Stromal cell of bone marrow (primary cell): ENCODE measurements around the gene TSPAN18.

Experiments
- DNase-seq: peaks from one replicate; pipeline ENCODE4 v3.0.0-alpha.2; 2012; ENCODE audit warnings: low read depth

The TSPAN18 gene

DNA sequence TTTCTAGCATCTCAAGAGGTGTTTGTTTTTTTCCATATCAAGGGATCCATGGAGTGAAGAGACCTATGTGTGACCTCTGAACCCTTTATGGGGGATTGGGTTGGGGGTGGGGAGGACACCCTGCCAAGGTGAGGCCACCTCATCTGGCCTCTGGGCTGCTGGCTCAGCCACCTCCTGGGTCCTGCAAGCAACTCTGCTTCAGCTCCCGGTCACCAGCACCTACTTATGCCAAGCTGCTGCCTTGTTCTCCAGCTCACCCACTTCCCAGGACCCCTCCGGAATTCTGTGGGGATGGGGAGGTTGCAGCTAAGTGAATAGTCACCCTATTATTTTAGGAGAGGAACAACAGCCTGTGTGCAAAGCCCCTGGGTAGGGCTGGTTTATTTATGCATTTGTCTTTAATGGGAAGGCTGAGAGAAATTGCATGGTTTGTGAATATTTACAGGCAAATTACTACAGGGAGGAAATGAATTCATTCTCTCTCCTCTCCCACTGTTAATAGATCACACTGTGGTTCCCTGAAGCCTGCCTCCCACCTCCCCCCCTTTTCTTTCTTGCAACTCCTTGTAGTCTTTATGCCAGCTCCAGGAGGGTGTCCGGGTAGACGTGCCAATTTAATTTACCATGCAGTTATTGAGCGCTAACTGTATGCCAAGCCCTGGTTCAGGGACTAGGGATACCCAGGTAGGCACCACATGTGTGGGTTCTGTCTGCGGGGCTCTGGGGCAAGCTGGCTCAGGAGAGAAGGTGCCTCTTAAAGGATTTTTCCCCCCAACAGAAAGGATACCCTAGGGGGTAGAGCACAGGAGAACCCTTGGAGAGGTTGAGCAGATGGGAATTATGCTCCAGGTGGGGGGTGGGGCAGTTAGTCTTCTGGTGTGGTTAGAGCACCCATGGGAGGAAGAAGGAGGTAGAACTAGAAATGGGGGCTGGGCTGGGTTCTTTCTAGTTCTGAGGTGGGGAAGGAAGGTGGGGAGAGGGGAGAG lies 50.7 kb downstream of the TSPAN18 start:
- no peak for DNase-seq

DNA sequence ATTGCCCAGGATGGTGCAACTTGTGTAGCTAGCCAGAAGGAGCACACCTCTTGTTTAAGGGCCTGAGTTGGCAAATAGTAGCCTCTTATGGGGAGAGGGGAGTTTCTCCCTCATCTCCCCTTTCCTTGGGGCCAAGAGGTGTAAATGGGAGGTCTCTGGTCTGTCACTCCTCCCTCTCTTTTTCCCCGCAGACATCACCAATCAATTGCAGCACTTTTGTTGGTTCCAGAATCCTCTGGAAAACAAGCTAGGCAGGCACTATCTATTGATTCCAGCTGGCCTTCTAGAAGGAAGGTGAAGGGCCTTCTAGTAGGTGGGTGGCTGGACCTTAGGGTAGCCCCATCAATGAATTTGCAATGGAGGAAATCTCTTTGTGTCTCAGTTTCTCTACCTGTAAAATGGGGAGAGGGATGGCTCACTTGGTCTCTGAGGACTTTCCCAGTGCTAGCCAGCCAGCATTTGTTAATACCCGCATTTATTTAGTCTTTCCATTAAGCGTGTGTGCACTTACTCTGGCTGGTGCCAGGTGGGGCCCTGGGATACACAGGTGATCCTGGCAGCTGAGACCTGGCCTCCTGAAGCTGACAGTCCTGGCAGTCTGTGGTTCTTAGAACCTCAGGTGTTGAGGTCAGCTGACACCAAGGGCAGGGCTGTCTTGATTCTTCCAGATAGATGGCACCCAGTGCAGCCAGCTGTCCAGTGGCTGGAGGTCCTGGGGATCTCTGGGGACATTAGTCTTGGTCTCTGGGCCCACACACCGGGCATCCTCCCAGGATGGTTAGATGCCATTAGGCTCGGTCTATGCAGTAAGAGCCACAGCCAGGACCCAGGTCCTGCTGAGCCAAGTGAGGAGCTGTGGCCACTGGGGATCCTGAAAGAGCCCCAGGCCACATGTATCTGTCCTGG lies 51.7 kb downstream of the TSPAN18 start:
- no peak for DNase-seq

DNA sequence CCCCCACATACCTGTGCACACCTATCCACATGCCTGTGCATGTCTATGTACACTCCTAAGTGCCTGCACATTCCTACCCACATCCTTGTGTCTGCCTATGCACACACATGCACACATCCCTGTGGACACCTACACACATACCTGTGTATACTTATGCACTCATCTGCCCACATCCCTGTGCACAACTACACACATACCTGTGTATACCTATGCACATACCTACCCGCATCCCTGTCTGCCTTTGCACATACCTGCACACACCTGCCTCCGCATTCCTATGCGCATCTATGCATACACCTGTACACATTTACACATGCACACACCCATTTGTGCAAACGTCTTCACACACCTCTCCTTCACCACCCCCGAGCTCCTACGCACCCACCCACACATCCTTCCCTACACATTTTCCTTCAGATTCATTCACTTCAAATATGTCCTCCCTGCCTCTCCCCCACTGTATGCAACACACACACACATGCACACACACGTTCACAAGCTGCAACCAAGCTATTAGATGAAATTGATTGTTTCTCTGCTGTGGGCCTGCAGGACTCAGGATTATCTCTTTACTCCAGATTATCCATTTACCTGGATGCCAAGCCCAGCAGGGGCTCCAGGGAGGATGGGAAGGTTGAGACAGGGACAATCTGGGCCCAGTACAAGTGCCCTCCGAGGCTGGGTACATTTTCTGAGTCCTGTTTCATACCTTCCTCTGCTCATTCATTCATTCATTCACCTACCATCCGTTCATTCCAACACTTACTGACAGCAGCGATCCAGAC lies 53.2 kb downstream of the TSPAN18 start:
- no peak for DNase-seq

DNA sequence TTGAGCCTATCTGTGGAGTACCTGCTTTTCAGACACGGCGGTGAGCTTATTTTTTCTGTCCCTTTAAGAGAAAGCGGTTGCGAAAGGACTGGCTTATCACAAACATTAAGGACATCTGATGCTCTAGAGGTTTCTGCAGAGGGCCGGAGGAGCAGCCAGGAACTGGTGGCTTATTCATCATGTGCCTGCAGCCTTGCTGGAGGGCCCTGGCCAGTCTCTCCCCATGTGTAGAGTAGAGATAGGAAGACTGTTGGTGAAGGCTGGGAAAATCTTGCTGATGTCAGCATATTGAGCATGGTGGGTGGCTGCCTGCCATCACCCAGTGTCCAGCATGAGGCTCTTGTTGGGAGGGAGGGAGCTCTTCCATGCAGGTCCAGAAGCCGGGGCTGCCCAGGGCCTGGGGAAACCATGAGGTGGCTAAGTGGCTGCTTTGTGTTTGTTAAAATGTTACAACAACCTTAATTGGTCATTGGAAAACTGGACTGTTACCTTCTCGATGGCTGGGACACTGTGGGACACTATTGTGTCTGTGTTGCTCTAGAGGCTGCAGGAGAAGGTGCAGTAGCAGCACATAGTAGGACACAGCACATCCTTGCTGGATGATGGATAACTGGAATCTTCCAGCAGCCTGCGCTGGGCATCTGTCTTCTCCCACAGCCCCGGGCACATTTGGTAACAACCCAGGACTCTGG lies 54.3 kb downstream of the TSPAN18 start:
- no peak for DNase-seq

DNA sequence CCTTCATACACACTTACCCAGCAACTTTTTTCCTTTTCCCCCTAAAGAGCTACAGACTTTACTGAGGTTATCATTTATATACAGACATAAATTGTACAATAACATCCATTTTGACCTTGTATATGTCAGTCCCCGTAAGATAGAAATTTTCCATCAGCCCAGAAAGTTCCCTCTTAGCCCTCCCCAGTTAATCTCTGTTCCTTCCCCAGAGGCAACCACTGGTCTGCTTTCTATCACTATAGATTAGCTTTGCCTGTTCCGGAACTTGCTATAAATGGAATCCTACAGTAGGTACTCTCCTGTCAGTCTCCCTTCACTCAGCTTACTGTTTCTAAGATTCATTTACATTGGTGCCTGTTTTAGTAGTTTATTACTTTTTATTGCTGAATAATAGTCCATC lies 54.9 kb downstream of the TSPAN18 start:
- no peak for DNase-seq

DNA sequence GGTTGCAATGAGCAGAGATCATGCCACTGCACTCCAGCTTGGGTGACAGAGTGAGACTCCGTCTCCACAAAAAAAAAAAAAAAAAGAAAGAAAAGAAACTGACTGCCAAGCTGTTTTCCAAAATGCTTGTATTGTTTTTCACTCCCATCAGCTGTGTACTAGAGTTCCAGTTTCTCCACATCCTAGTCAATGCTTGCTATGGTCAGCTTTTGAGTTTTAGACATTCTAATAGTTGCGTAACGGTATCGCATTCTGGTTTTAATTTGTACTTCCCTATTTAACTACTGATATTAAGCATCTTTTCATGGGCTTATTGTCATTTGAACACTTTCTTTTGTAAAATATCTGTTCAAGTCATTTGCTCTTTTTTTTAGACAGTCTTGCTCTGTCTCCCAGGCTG lies 55.7 kb downstream of the TSPAN18 start:
- no peak for DNase-seq

DNA sequence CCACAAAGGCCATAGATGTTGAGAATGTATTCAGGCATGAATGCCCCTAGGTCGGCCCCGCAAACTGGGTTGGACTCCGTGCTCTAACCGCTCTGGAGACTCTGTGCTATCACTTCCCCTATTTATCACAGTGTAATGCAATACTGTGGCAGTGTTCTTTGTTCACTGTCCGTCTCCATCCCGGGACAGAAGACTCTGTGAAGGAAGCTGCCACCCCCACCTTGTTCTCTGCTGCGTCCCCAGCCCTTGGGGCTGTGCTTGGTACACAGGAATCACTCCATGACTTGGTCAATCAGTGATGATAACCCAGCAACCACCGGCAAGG lies 57.6 kb downstream of the TSPAN18 start:
- no peak for DNase-seq

DNA sequence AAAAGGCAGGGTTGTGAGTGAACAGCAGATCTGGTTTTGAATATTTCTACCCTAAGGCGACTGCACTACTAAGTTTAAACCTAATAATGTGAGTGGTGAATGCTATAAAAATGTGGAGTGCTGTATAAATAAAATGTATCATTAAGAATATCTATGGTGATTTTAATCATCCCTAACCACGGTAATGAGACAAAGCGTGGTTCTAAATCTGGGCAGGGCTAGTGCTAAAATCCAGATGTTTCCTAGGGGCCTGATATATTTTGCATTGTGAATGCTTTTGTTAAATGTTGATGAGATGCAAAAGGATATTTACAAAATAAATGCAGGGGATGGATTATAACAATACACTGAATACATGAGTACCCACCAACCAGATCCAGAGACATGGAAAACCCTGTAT lies 58.1 kb downstream of the TSPAN18 start:
- no peak for DNase-seq

DNA sequence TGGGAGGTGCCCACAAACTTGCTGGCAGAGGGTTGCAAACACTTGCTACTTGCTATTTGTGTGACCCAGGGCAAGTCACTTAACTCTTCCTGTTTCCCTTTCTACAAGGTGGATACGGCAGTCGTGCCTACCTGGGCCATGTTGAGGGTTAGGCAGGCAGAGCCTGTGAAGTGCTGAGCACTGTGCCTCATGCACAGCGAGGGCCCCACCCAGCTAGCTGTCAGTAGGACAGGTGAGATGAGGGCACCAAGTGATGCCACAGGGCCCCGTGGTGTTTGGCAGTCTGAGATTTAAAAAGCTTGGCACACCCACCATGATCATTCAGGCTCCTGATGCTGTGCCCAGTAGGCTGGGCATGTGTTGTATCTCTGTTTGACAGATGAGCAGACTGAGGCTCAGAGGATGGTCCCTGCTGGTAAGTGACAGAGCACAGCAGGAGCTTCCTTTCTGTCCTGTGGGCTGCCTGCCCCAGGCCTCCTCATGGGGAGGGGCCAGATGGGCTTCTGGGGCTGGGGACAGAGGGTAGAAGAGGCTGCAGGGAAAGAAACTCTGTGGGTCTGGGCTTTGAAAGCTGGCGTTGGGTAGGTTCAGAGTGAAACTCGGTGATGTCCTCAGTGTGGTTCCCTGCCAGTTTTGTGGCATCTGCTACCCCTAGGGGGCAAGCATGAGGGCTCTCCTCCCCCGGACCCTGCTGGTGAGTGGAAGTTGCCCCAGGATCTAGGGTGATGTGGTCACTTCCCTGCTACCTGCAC lies 59.3 kb downstream of the TSPAN18 start:
- DNase-seq = no peak

DNA sequence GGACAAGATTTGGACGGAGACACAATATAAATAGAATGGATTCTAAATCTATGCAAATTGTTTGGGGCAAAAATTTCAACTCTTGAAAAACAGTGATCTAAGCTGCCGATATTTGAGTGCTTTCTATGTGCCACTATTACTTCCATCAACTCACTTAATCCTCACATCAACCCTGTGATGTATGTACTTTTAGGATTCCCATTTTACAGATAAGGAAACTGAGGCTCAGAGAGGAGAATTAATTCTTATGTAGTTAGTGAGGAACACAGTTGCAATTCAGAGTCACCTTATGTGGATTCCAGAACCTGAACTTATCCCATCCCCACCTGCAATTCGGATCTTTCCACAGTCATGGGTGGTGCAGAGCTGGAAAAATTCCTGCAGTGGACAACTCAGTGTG lies 60.3 kb downstream of the TSPAN18 start:
- no peak for DNase-seq

DNA sequence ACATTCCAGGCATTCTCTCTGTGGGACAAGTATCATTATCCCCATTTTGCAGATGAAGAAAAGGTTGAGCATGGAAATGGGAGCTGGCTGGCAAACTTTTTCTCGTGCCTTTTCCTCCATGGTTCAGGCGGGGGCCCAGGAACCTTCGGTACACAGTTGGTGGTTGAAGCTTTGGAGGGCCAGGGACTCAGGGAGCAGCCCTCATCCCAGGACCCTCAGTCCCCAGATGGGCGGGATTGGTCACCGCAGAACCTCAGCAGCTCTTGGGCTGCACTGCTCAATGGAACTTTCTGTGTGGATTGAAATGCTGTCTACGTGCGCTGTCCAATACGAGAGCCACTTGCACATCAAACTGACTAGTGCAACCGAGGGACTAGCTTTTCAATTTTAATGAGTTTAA lies 61.2 kb downstream of the TSPAN18 start:
- no peak for DNase-seq

DNA sequence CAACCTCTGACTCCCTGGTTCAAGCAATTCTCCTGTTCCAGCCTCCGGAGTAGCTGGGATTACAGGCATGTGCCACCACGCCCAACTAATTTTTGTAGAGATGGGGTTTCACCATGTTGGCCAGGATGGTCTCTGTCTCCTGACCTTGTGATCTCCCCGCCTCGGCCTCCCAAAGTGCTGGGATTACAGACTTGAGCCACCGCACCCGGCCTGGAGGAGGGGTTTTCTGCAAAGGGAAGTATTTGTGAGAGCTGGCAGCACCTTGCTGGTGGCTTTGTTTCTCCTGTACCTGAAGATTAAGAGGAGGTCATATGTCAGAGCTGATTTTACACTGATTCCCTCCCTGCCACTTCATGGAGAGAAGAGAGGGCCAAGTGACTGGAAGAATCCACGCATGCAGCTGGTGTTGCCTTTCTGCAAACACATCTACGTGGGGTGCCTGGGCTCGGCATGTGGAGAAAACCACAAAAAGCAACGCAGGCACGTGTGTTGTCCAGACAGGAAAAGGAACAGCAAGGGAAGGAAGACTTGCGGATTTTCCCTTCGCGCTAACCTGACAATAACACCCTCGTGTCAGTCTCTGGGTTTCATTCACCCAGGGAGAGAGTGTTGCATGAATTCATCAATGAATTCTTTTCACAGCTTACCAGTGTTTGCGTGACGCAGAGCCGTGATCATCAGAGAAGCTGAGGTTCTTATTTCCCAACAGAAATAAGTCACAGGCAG lies 61.9 kb downstream of the TSPAN18 start:
- no peak for DNase-seq

DNA sequence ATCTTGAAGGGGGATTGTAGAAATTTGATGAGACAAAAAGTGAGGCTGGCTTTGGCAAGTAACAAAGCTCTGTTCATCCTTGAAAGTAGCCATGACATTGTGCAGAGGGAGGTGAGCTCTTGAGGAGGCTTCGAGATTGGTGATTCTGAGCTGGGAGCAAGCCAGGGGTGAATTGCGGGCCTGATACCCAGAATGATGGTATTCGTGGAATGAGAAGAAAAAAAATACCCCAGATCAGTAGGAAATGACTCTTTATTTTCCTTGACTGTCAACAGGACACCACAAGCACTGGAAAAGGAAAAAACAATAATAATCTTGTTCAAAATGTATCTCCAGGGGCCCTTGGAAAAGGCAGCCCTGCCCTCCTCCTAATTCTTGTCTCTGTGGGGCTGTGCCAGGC lies 62.7 kb downstream of the TSPAN18 start:
- no peak for DNase-seq

DNA sequence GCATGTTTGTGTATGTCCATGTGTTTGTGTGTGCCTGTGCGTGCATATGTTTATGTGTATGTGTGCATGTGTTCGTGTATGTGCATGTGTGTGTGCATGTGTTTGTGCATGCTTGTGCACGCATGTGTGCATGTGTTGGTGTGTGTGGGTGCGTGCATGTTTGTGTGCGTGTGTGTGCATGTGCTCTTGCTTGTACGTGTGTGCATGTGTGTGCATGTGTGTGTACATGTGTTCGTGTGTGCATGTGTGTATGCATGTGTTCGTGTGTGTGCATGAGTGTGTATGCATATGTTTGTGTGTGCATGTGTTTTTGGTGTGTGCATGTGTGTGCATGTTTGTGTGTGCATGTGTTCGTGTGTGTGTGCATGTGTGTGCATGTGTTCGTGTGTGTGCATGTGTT lies 63.4 kb downstream of the TSPAN18 start:
- no peak for DNase-seq

DNA sequence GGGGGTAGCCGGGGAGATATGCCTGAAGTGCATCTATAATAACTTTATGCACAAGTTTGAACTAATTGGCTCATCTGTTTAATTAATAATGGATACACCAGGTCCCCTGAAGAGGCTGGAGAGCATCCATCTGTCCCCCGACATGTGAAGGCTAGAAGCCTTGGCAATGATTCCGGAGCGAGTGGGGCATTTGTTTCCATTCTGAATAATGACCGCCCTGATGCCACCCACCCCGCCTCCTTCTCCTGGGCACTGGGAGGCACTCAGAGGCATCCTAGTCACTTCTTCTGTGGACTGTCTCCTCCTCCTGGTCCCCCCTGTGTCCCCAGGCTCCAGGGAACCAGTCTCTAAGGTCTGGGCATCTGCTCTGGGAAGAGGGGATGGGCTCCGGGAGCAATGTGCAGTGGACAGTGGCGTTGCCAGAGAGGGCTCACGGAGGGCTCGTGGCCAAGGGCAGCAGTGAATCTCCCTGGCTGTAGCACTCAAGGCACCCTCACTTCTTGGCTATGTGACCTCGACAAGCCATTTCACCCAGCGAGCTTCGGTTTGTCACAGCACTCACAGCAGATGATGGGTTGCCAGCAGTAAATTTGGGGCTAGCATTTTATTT lies 64.7 kb downstream of the TSPAN18 start:
- no peak for DNase-seq

DNA sequence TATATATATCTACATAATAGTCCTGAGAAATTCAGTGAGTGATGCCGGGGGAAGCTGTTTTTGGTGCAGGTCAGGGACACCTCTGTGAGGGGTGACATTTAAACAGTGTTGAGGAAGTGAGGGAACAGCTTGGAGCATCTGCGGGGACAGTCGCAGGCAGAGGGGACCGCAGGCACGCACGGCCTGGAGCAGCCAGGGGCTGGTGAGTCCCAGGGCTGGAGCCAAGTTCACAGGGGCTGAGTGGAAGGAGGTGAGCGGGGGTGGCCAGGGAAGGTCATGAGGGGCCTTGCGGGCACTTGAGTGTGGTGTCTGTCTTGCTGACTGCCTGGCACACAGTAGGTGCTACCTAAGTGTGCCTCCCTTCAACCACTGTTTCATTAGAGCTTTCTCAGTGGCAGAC lies 65.4 kb downstream of the TSPAN18 start:
- no peak for DNase-seq

DNA sequence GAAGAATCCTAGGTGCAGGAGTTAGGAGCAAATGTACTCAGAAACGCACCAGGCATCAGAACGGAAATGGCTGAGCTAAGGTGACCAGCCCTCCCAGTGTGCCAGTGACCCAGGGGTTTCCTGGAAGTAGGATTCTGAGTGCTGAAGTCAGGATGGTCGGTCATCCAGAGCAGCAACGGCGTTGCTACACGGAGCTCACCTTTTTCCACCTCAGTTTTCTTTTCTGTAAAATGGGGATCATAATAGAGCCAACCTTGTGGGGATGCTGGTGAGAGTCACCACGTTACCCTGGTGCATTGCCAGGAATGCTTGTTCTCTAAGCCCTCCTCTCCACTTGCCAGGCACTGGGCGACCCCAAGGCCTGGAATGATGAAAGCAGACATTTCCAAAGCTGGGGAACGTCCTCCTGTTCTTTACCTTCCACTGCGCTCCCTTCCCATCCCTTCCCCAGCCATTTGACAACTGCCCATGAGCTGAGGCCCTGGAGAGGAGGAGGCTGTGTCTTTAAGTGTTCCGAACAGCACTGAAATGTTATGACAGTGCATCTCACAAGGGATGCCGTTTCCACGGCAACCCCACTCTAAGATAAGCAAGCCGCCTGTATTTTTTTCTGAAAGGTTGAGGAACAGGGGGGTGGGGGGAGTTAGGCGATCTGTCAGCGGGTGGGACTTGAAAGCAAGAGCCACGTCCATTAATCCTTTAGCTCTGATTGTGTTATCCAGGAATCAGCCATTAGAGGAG lies 66.8 kb downstream of the TSPAN18 start:
- DNase-seq = no peak

DNA sequence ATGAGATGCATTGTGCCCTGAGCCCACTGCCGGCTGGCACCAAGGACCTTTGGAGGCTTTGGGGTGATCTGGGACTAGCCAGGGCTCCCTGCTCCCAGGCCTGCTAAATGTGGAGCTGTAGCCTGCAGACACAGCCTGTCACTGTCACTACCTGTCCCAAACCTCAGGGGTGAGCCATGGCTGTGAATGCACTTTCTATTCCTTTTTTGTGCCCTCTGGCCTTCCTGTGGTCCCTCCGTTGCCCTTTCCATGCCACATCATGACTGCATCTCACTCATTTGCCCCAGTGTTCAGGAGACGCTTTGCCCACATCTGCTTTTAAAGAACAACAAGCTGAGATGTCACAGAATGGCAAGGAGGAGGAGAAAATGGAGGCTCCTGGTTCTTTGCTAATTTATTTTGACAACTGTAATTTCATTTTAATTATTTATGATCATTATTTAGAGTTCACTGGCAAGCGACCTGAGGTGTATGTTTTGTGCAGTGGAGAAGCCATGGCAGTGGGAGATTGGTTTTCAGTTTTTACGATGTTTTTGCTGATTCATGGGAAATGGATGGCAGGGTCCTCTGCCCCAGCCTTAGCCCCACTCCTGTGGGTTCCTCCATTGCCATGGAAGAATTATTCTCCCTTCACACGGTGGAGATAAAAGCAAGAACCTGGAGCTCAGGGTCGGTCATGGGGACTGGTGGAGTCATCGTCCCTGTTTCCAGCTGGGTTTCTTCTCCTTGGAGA lies 69.2 kb downstream of the TSPAN18 start:
- no peak for DNase-seq
